DND-41 (cell line): ENCODE data around the gene PSMD6.

Experiments used
- ATAC-seq: fragments of 200-7000 bp; cut with Tn5 transposase; 3 replicates; pipeline ENCODE4 v1.9.1; 2021; ENCODE audit warnings: low read depth; ENCODE audit not compliant: insufficient read depth
- DNase-seq: peaks from one replicate; pipeline ENCODE4 v3.0.0-alpha.2; 2020
- H2AFZ ChIP-seq: 2 replicates; pipeline ENCODE4 v1.6.0; 2012; ENCODE audit warnings: low read depth, low read length
- H3K27ac ChIP-seq: 2 replicates; pipeline ENCODE4 v1.5.1; 2012; ENCODE audit warnings: low read length, inconsistent platforms
- H3K27me3 ChIP-seq: fragments of 200-600 bp; sonication (generic); 2 replicates; pipeline ENCODE4 v1.6.0; 2012; ENCODE audit warnings: low read length, mild to moderate bottlenecking, inconsistent platforms; ENCODE audit not compliant: insufficient read depth, poor library complexity
- H3K36me3 ChIP-seq: 2 replicates; pipeline ENCODE4 v1.5.1; 2012; ENCODE audit warnings: low read length, inconsistent platforms; ENCODE audit not compliant: insufficient read depth
- H3K4me1 ChIP-seq: 2 replicates; pipeline ENCODE4 v1.5.1; 2012; ENCODE audit warnings: mild to moderate bottlenecking, low read length; ENCODE audit not compliant: insufficient read depth
- H3K4me2 ChIP-seq: 2 replicates; pipeline ENCODE4 v1.6.0; 2012; ENCODE audit warnings: mild to moderate bottlenecking, moderate library complexity, low read length, inconsistent platforms; ENCODE audit not compliant: insufficient read depth
- H3K4me3 ChIP-seq, 2 experiments: fragments of 200-600 bp in 1 of 2; shearing (Covaris generic) in 1 of 2; 2 replicates each; pipeline ENCODE4 v1.5.1; 2012 to 2016; ENCODE audit warnings: inconsistent platforms in 2 of 2, low read length in 2 of 2, mild to moderate bottlenecking in 2 of 2, low read depth in 1 of 2, moderate library complexity in 1 of 2
- H3K79me2 ChIP-seq: 2 replicates; pipeline ENCODE4 v1.6.0; 2012; ENCODE audit warnings: low read length, inconsistent platforms; ENCODE audit not compliant: insufficient read depth
- H3K9ac ChIP-seq: 2 replicates; pipeline ENCODE4 v1.6.0; 2012; ENCODE audit warnings: low read depth, mild to moderate bottlenecking, inconsistent platforms, low read length, moderate library complexity
- H3K9me3 ChIP-seq: 2 replicates; pipeline ENCODE4 v1.5.1; 2012; ENCODE audit warnings: low read length, moderate library complexity, mild to moderate bottlenecking, inconsistent platforms; ENCODE audit not compliant: insufficient read depth, severe bottlenecking
- H4K20me1 ChIP-seq: 2 replicates; pipeline ENCODE4 v1.6.0; 2012; ENCODE audit warnings: low read length; ENCODE audit not compliant: insufficient read depth
- EZH2 ChIP-seq: IDR thresholded peaks from 3 replicates; pipeline ENCODE4 v1.6.1; 2012; ENCODE audit warnings: borderline replicate concordance, low read depth, mild to moderate bottlenecking, moderate library complexity, low read length, inconsistent platforms; ENCODE audit not compliant: severe bottlenecking
- TF ChIP-seq, protein P1 (sequence below): IDR thresholded peaks from 2 replicates; pipeline ENCODE4 v1.5.1; 2012; ENCODE audit warnings: borderline replicate concordance, low read length, moderate library complexity, mild to moderate bottlenecking; ENCODE audit not compliant: poor library complexity, severe bottlenecking; ENCODE audit errors: extremely low read depth

Gene PSMD6

DNA sequence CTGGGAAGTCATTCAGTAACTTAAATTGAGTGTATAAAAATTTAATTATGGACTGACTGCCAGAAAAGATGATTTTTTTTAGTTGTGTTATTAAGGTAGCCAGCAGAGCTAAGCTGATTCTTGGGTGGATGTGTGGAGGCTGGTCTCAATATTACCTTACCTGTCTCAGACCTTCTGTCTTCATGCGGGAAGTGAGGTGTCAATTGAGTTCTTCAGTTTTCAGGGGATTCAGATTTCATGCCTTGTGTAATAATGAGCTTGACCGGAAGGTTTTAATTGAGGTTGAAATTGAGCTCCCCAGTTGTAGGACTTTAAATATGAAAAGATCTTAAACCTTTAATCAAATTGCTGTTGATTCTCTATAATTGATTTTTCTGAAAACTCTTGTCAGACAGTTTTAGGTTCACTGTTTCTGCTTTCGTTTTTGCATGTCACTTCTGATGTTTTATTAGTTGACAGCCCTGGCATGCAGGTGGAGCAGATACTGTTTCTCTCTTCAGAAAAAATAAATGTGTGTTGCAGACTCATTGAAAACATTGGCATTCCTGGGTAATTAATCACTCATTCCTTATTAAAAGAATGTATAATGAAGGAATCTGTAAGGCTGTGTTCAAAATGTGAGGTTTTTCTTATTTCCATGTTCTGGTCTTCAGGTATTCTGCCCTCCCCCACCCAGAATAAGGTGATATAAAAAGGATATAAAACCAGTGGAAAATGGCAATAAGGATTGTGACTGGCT, 54.5 kb downstream of the PSMD6 start:
- no peaks in the 10 kb centered on the region for H3K9me3 ChIP-seq
- peak overlapping the region; percentile 83 for H3K4me2 ChIP-seq
- no peak for DNase-seq
- H3K36me3 ChIP-seq: peaks cover 20% of the 10 kb centered on the region
- peak overlapping the region; percentile 97 for H3K27ac ChIP-seq
- peaks cover 60% of the 10 kb centered on the region for H3K4me1 ChIP-seq
- no peaks in the 10 kb centered on the region for H3K27me3 ChIP-seq
- TF ChIP-seq EZH2: no peak
- TF ChIP-seq, protein P1, sequence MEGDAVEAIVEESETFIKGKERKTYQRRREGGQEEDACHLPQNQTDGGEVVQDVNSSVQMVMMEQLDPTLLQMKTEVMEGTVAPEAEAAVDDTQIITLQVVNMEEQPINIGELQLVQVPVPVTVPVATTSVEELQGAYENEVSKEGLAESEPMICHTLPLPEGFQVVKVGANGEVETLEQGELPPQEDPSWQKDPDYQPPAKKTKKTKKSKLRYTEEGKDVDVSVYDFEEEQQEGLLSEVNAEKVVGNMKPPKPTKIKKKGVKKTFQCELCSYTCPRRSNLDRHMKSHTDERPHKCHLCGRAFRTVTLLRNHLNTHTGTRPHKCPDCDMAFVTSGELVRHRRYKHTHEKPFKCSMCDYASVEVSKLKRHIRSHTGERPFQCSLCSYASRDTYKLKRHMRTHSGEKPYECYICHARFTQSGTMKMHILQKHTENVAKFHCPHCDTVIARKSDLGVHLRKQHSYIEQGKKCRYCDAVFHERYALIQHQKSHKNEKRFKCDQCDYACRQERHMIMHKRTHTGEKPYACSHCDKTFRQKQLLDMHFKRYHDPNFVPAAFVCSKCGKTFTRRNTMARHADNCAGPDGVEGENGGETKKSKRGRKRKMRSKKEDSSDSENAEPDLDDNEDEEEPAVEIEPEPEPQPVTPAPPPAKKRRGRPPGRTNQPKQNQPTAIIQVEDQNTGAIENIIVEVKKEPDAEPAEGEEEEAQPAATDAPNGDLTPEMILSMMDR: no peak
- ATAC-seq: peak; percentile 13
- peak overlapping the region; percentile 19 to 67; a peak in 3 of 4 replicates for H3K4me3 ChIP-seq
- H3K79me2 ChIP-seq: peaks cover 85% of the 10 kb centered on the region
- no peak overlapping the region for H2AFZ ChIP-seq
- peaks cover 29% of the 10 kb centered on the region; the same call in 1 of the 2 replicates for H4K20me1 ChIP-seq
- H3K9ac ChIP-seq: peak overlapping the region; percentile 69

GRCh38 chr3:63967675-63968611, 55.4 kb downstream of the PSMD6 start:
- Histone ChIP-seq H3K4me3 (peak overlapping the region; percentile 28 to 67), H3K9ac (peak overlapping the region; percentile 69), H3K4me2 (peak overlapping the region; percentile 83), H3K27ac (peak overlapping the region; percentile 97), H4K20me1 (peaks cover 25% of the 10 kb centered on the region; the same call in 1 of the 2 replicates), H2AFZ (peak overlapping the region; percentile 61), H3K9me3 (no peaks in the 10 kb centered on the region), H3K27me3 (no peaks in the 10 kb centered on the region), H3K4me1 (peaks cover 60% of the 10 kb centered on the region), H3K36me3 (peaks cover 18% of the 10 kb centered on the region), H3K79me2 (peaks cover 83% of the 10 kb centered on the region)
- peak; percentile 58 for DNase-seq
- TF ChIP-seq, protein P1: no peak
- TF ChIP-seq EZH2: no peak
- ATAC-seq: peak; percentile 82

- no peak for ATAC-seq
Observed at GRCh38 chr3:63966871-63967270, 56.4 kb downstream of the PSMD6 start.

DNA sequence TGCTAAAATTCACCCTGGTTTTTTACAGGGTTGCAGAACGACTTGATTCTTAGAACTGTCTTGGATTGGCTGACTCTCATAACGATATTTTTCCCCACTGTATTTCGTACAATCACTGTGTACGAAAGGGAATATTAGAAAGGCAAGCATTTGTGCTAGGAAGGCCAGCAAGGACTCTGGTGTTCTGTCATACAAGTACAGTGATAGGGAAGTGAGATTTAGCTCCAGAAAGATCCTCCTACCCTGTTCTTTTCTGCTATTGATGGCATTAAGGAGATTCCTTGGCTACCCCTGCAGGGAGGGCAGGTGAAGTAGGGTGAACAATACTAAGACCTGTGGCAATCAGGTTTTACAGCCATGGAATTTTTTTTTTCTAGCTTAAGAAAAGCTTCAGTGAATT, 57.3 kb downstream of the PSMD6 start:
- Histone ChIP-seq H3K36me3 (peaks cover 18% of the 10 kb centered on the region), H3K27ac (peak overlapping the region; percentile 97), H4K20me1 (peaks cover 24% of the 10 kb centered on the region; the same call in 1 of the 2 replicates), H3K4me3 (peak overlapping the region in 1 of 2 experiments; percentile 67; a peak in 1 of 4 replicates), H3K27me3 (no peaks in the 10 kb centered on the region), H2AFZ (no peak overlapping the region), H3K79me2 (peaks cover 80% of the 10 kb centered on the region), H3K4me1 (peaks cover 60% of the 10 kb centered on the region), H3K9me3 (no peaks in the 10 kb centered on the region), H3K4me2 (peak overlapping the region; percentile 83), H3K9ac (peak overlapping the region; percentile 69)
- DNase-seq (no peak), ATAC-seq (no peak)
- TF ChIP-seq, protein P1: no peak
- no peak for TF ChIP-seq EZH2

More at GRCh38 chr3:63966871-63967270, 56.4 kb downstream of the PSMD6 start:
- Histone ChIP-seq H3K4me2 (peak overlapping the region; percentile 83), H3K27me3 (no peaks in the 10 kb centered on the region), H3K9ac (peak overlapping the region; percentile 69), H3K27ac (peak overlapping the region; percentile 97), H4K20me1 (peaks cover 22% of the 10 kb centered on the region; the same call in 1 of the 2 replicates), H3K79me2 (peaks cover 82% of the 10 kb centered on the region), H3K4me3 (peak overlapping the region; percentile 28 to 67; a peak in 3 of 4 replicates), H3K4me1 (peaks cover 60% of the 10 kb centered on the region), H3K9me3 (no peaks in the 10 kb centered on the region), H2AFZ (no peak overlapping the region), H3K36me3 (peaks cover 18% of the 10 kb centered on the region)
- no peak for DNase-seq
- TF ChIP-seq EZH2: no peak
